ENCODE results near the gene RXRG.

The RXRG gene

GRCh38 chr1:165365341-165365740 lies 79.6 kb downstream of the RXRG start:
- no peaks in the 10 kb centered on the region for H3K4me1 ChIP-seq (ENCODE audit: control insufficient read depth, low read length)
- no peak overlapping the region for H3K4me3 ChIP-seq (ENCODE audit: low read length)
- H3K9me3 ChIP-seq (ENCODE audit: control insufficient read depth, insufficient read depth, low read length), result no peaks in the 10 kb centered on the region
- H3F3A ChIP-seq (ENCODE audit: control insufficient read depth, insufficient read depth), result no peaks in the 10 kb centered on the region
- no peaks in the 10 kb centered on the region for H3K79me2 ChIP-seq (ENCODE audit: control insufficient read depth, low read length)
- no peak overlapping the region for H3K4me2 ChIP-seq (ENCODE audit: low read length)
- H3K36me3 ChIP-seq (ENCODE audit: control insufficient read depth, low read length), result no peaks in the 10 kb centered on the region
- peaks cover 40% of the 10 kb centered on the region for H3K27me3 ChIP-seq (ENCODE audit: control insufficient read depth, low read length)
- no peaks in the 10 kb centered on the region for H3K9me2 ChIP-seq (replicated peaks; ENCODE audit: control insufficient read depth, low read length)
- no peak overlapping the region for H3K27ac ChIP-seq (ENCODE audit: low read depth, low read length)
- TF ChIP-seq EZH2phosphoT487 (IDR thresholded peaks at IDR 0.05; ENCODE audit: borderline replicate concordance, low read length), result no peak
- TF ChIP-seq CTCF (IDR thresholded peaks at IDR 0.05; ENCODE audit: low read depth, low read length, poor library complexity, severe bottlenecking), result no peak
- no peaks in the 10 kb centered on the region for H4K20me1 ChIP-seq (ENCODE audit: control insufficient read depth, insufficient read depth, low read depth, low read length)

GRCh38 chr1:165364568-165365133 lies 80.3 kb downstream of the RXRG start:
- Histone ChIP-seq H3K4me2 (ENCODE audit: low read length) (no peak overlapping the region), H3K9me3 (ENCODE audit: control insufficient read depth, insufficient read depth, low read length) (no peaks in the 10 kb centered on the region), H3K4me1 (ENCODE audit: control insufficient read depth, low read length) (no peaks in the 10 kb centered on the region), H3K36me3 (ENCODE audit: control insufficient read depth, low read length) (no peaks in the 10 kb centered on the region), H3K9me2 (replicated peaks; ENCODE audit: control insufficient read depth, low read length) (no peaks in the 10 kb centered on the region), H4K20me1 (ENCODE audit: control insufficient read depth, insufficient read depth, low read depth, low read length) (no peaks in the 10 kb centered on the region), H3K27ac (ENCODE audit: low read depth, low read length) (no peak overlapping the region), H3K27me3 (ENCODE audit: control insufficient read depth, low read length) (peaks cover 40% of the 10 kb centered on the region), H3F3A (ENCODE audit: control insufficient read depth, insufficient read depth) (no peaks in the 10 kb centered on the region), H3K79me2 (ENCODE audit: control insufficient read depth, low read length) (no peaks in the 10 kb centered on the region), H3K4me3 (ENCODE audit: low read length) (no peak overlapping the region)
- no peak for TF ChIP-seq CTCF (IDR thresholded peaks at IDR 0.05; ENCODE audit: low read depth, low read length, poor library complexity, severe bottlenecking)
- TF ChIP-seq EZH2phosphoT487 (IDR thresholded peaks at IDR 0.05; ENCODE audit: borderline replicate concordance, low read length), result no peak

GRCh38 chr1:165356876-165357275 lies 88.0 kb downstream of the RXRG start:
- Histone ChIP-seq H3K27me3 (ENCODE audit: control insufficient read depth, low read length) (no peaks in the 10 kb centered on the region), H3K27ac (ENCODE audit: low read depth, low read length) (no peak overlapping the region), H3K9me3 (ENCODE audit: control insufficient read depth, insufficient read depth, low read length) (no peaks in the 10 kb centered on the region), H3K9me2 (replicated peaks; ENCODE audit: control insufficient read depth, low read length) (no peaks in the 10 kb centered on the region), H3K36me3 (ENCODE audit: control insufficient read depth, low read length) (no peaks in the 10 kb centered on the region), H4K20me1 (ENCODE audit: control insufficient read depth, insufficient read depth, low read depth, low read length) (no peaks in the 10 kb centered on the region), H3K4me1 (ENCODE audit: control insufficient read depth, low read length) (no peaks in the 10 kb centered on the region), H3K4me3 (ENCODE audit: low read length) (no peak overlapping the region), H3K4me2 (ENCODE audit: low read length) (no peak overlapping the region), H3F3A (ENCODE audit: control insufficient read depth, insufficient read depth) (no peaks in the 10 kb centered on the region), H3K79me2 (ENCODE audit: control insufficient read depth, low read length) (no peaks in the 10 kb centered on the region)
- TF ChIP-seq CTCF (IDR thresholded peaks at IDR 0.05; ENCODE audit: low read depth, low read length, poor library complexity, severe bottlenecking) (no peak), EZH2phosphoT487 (IDR thresholded peaks at IDR 0.05; ENCODE audit: borderline replicate concordance, low read length) (no peak)
